Ovary (tissue), 3 donors: ENCODE measurements around the gene NAAA.

ENCODE experiments used
- EP300 ChIP-seq: sonication (generic); formaldehyde crosslinking; IDR thresholded peaks from one replicate; pipeline ENCODE4 v1.6.1; 2017; ENCODE audit warnings: antibody characterized with exemption
- POLR2A ChIP-seq: fragments of 450-650 bp; IDR thresholded peaks from one replicate; pipeline ENCODE4 v1.6.1; 2017; ENCODE audit warnings: antibody characterized with exemption, mild to moderate bottlenecking, moderate library complexity
- TF ChIP-seq, protein P1 (sequence below), 3 donors: fragments of 450-650 bp in 2 of 3; fragments of 200-600 bp in 1 of 3; IDR thresholded peaks; one replicate each; pipeline versions ENCODE4 v1.5.1 to v1.8.0; 2016 to 2022; ENCODE audit warnings: antibody characterized with exemption in 3 of 3, mild to moderate bottlenecking in 1 of 3
- donor health status: DM: no; HTN: no; CAD: no.

DNA sequence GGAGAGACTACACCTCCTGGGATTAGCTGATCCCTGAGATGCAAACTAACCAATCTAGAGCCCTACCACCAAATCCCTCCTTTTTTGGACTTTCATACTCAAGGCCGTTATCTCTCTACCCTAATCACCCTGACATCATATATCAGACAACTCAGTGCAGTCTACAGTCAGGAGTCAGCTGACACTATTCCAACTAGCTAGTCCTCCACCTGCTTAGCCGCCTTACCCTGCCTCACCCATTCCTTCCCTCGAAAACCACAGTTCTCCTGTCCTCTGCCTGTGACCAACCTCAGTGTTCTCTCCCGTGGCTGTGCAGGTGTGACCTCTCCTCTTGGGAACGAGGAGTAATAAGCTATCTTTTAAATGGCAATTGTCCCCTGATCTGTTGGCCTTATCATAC, 36.7 kb downstream of the NAAA start:
- TF ChIP-seq, protein P1, sequence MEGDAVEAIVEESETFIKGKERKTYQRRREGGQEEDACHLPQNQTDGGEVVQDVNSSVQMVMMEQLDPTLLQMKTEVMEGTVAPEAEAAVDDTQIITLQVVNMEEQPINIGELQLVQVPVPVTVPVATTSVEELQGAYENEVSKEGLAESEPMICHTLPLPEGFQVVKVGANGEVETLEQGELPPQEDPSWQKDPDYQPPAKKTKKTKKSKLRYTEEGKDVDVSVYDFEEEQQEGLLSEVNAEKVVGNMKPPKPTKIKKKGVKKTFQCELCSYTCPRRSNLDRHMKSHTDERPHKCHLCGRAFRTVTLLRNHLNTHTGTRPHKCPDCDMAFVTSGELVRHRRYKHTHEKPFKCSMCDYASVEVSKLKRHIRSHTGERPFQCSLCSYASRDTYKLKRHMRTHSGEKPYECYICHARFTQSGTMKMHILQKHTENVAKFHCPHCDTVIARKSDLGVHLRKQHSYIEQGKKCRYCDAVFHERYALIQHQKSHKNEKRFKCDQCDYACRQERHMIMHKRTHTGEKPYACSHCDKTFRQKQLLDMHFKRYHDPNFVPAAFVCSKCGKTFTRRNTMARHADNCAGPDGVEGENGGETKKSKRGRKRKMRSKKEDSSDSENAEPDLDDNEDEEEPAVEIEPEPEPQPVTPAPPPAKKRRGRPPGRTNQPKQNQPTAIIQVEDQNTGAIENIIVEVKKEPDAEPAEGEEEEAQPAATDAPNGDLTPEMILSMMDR (IDR thresholded peaks at IDR 0.05) = no peak
- no peak for TF ChIP-seq POLR2A
- no peak for TF ChIP-seq EP300
